Bronchial epithelial cell (primary cell): ENCODE data around the gene FLAD1. TPM values are rescaled to one million over a fixed set of nuclear protein-coding genes. Genes with fewer than 3 reads are reported as not detected.

Experiments used
- DNase-seq: peaks from one replicate; pipeline ENCODE4 v3.0.0-alpha.2; 2010; ENCODE audit warnings: low read depth
- FAIRE-seq: peaks from 2 replicates; lab custom pipeline; 2011; peaks lifted over from hg19 to GRCh38; lab: Jason Lieb, UNC
- H3K27me3 ChIP-seq: 2 replicates; pipeline ENCODE4 v1.5.1; 2011; ENCODE audit warnings: low read length; ENCODE audit not compliant: control insufficient read depth, insufficient read depth
- H3K36me3 ChIP-seq: 2 replicates; pipeline ENCODE4 v1.5.1; 2011; ENCODE audit warnings: low read length; ENCODE audit not compliant: control insufficient read depth, insufficient read depth
- H3K4me3 ChIP-seq: 2 replicates; pipeline ENCODE4 v1.5.1; 2011; ENCODE audit warnings: mild to moderate bottlenecking, low read depth, low read length, control low read depth
- CTCF ChIP-seq: IDR thresholded peaks from 2 replicates; pipeline ENCODE4 v1.5.1; 2011; ENCODE audit warnings: mild to moderate bottlenecking, moderate library complexity, low read length, control low read depth, inconsistent platforms; ENCODE audit not compliant: insufficient read depth, severe bottlenecking
- total RNA-seq: library from RNA; depleted of rRNA; stranded (reverse); fragments of >200 nt; gene quantifications from 2 replicates; pipeline ENCODE4 v1.2.1, GENCODE V29; 2014

The FLAD1 gene
- total RNA-seq, 1 donor from 2014 or later: 40.8 TPM

- Histone ChIP-seq H3K36me3 (no peaks in the 10 kb centered on the region), H3K27me3 (no peaks in the 10 kb centered on the region), H3K4me3 (no peak overlapping the region)
- no peak for FAIRE-seq
- no peak for DNase-seq
- TF ChIP-seq CTCF: no peak
These were observed 31.1 kb upstream of the FLAD1 start for GRCh38 chr1:154951901-154952657.

GRCh38 chr1:154952664-154953063 lies 30.5 kb upstream of the FLAD1 start:
- Histone ChIP-seq H3K27me3 (no peaks in the 10 kb centered on the region), H3K36me3 (no peaks in the 10 kb centered on the region), H3K4me3 (no peak overlapping the region)
- DNase-seq (no peak), FAIRE-seq (no peak)
- TF ChIP-seq CTCF: no peak

DNA sequence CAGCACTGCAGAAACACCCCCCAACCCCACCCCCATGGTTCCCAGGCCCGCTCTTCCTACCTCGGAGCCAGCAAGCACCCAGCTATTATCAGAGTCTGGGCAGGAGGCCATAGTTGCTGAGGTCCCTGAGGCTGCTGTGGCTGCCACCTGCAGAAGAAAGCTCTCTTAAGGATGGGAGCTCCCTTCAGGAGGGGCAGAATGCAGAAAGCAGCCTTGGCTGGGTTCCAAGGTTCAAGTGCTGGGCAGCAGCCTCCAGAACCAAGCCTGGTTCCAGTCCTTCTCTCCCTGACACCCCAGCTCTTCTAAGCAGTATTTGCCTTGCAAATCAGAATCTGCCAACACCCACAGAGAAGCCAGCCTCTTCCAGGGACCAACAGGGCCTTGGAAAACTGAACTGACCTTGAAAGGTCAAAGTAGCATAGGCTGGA lies 29.5 kb upstream of the FLAD1 start:
- no peaks in the 10 kb centered on the region for H3K27me3 ChIP-seq
- H3K4me3 ChIP-seq: no peak overlapping the region
- FAIRE-seq: no peak
- H3K36me3 ChIP-seq: no peaks in the 10 kb centered on the region
- DNase-seq: no peak
- no peak for TF ChIP-seq CTCF

- FAIRE-seq (no peak), DNase-seq (no peak)
- Histone ChIP-seq H3K27me3 (no peaks in the 10 kb centered on the region), H3K36me3 (peaks cover 2% of the 10 kb centered on the region), H3K4me3 (no peak overlapping the region)
- no peak for TF ChIP-seq CTCF
These were observed 28.6 kb upstream of the FLAD1 start for GRCh38 chr1:154954541-154954940.

- FAIRE-seq (no peak), DNase-seq (peak; percentile 32)
- Histone ChIP-seq H3K27me3 (no peaks in the 10 kb centered on the region), H3K36me3 (peaks cover 2% of the 10 kb centered on the region), H3K4me3 (peak overlapping the region; percentile 49)
- TF ChIP-seq CTCF: no peak
These were observed 28.0 kb upstream of the FLAD1 start for GRCh38 chr1:154955039-154955717.
